Ishikawa (cell line): Measurements from ENCODE around the gene TROAP.

Experiments used
- CREB1 ChIP-seq: IDR thresholded peaks from 2 replicates; pipeline ENCODE4 v1.6.1; 2012; ENCODE audit warnings: low read depth
- YY1 ChIP-seq: IDR thresholded peaks from 2 replicates; pipeline ENCODE4 v1.6.1; 2012; ENCODE audit warnings: low read depth
- TF ChIP-seq, protein P1 (sequence below): IDR thresholded peaks from 2 replicates; pipeline ENCODE4 v1.6.1; 2012

DNA sequence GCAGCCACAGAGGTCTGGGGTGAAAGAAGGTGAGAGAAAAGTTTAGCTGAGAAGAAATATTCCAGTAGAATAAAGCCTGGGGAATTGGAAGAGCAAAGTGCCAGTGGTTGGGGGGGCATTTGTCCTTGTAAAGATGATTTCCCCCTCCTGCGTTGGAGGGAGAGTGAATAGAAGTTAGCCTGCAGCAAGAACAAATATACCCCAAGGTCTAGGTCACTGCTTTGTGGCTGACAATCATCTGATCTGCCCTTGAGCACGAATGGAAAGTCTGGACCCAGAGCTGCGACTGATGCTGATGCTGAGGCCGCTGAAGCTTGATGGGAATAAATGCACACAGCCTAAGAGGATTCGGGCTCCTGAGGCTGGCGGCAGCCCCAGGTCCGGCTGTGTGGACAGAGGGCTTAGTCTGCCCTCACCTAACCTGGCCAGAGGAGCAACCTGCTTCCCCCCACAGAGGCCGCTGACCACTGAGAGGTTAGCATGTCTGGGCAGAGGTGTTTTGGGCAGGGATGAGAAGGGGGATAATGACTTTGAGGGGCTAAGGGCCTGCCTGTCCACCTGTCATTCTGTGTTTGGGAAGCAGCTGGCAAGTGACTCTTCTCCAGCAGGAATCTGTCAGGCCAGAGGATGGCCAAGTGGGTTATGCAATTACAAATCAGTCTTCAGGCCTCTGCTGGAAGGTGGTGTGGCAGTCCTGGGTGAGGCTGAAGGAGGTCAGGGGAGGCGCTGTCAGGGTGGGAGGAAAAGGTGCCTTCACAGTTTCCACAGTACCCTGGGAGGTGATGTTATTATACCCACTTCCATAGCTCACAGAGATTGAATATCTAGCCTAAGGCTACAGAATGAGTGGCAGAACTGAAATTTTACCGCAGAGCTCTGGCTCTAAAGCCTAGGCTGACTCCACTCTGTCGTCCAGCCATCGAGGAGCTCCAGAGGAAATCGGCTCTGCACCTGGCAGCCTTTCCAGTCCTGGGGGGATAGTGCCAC, 46.5 kb upstream of the TROAP start:
- TF ChIP-seq, protein P1, sequence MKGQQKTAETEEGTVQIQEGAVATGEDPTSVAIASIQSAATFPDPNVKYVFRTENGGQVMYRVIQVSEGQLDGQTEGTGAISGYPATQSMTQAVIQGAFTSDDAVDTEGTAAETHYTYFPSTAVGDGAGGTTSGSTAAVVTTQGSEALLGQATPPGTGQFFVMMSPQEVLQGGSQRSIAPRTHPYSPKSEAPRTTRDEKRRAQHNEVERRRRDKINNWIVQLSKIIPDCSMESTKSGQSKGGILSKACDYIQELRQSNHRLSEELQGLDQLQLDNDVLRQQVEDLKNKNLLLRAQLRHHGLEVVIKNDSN: no peak
- TF ChIP-seq CREB1 (no peak), YY1 (no peak)
